Stimulated activated CD4-positive, alpha-beta T cell treated with anti-CD3 and anti-CD28 coated beads, Interleukin-15, amount 100 ng/mL, for 48 hours (primary cell): ENCODE results near the gene TMTC2.

Experiments
- DNase-seq, 2 donors: peaks; one replicate each; pipeline ENCODE4 v3.0.0-alpha.2; 2020; ENCODE audit warnings: low read depth in 2 of 2

The TMTC2 gene

GRCh38 chr12:82686168-82687020 lies at the start of gene TMTC2:
Gene TMTC2 (plus strand): TSS chr12:82686906.
- DNase-seq, result peak; percentile 84 to 90

GRCh38 chr12:82638324-82638723 lies 48.4 kb upstream of the TMTC2 start:
- no peak for DNase-seq

- DNase-seq, result no peak
Observed at GRCh38 chr12:82644896-82645295, 41.8 kb upstream of the TMTC2 start.

- no peak for DNase-seq
Observed at GRCh38 chr12:82645414-82645813, 41.3 kb upstream of the TMTC2 start.

GRCh38 chr12:82647853-82648252 lies 38.9 kb upstream of the TMTC2 start:
- DNase-seq, result no peak

GRCh38 chr12:82648259-82648909 lies 38.3 kb upstream of the TMTC2 start:
- no peak for DNase-seq

GRCh38 chr12:82650627-82651337 lies 35.9 kb upstream of the TMTC2 start:
- no peak for DNase-seq

GRCh38 chr12:82651489-82651888 lies 35.2 kb upstream of the TMTC2 start:
- no peak for DNase-seq

- no peak for DNase-seq
Observed at GRCh38 chr12:82652071-82652470, 34.6 kb upstream of the TMTC2 start.

GRCh38 chr12:82655751-82656150 lies 31.0 kb upstream of the TMTC2 start:
- no peak for DNase-seq

- no peak for DNase-seq
Observed at GRCh38 chr12:82659343-82660207, 27.1 kb upstream of the TMTC2 start.

GRCh38 chr12:82660541-82661325 lies 26.0 kb upstream of the TMTC2 start:
- DNase-seq, result no peak

- DNase-seq, result no peak
Observed at GRCh38 chr12:82663893-82664292, 22.8 kb upstream of the TMTC2 start.

- DNase-seq, result no peak
Observed at GRCh38 chr12:82665142-82665923, 21.4 kb upstream of the TMTC2 start.

GRCh38 chr12:82666830-82667229 lies 19.9 kb upstream of the TMTC2 start:
- no peak for DNase-seq

GRCh38 chr12:82671673-82672195 lies 15.0 kb upstream of the TMTC2 start:
- no peak for DNase-seq

GRCh38 chr12:82672811-82673495 lies 13.8 kb upstream of the TMTC2 start:
- no peak for DNase-seq

- DNase-seq, result no peak
Observed at GRCh38 chr12:82673698-82674097, 13.0 kb upstream of the TMTC2 start.

- no peak for DNase-seq
Observed at GRCh38 chr12:82675246-82675645, 11.5 kb upstream of the TMTC2 start.
